ENCODE data around the gene CMAS. TPM values are rescaled to one million over a fixed set of nuclear protein-coding genes. Genes with fewer than 3 reads are reported as not detected.

CMAS gene
- total and polyA plus RNA-seq, 2 experiments from 2014 or later: 61.2 to 118 TPM

DNA sequence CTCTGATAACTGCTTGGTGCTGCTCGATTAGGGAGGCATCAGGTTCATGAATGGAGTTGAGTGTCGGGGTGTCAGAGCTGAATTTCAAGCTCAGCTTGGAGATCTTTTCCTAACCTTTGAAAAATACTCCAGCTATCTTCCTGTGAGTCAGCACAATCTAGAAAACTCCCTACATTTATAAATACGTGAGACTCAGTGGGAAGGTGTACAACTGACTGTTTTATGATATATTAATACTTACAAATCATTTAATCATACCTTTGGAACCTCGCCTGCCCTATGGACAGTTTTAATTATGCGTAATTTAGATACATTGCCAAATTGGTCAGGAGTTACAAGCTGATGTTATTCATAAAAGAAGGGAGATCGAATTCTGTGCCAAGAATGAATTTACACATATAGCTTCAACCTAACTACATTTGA is 961 bp downstream of the CMAS start:
- Histone ChIP-seq H2AFZ (peak overlapping the region; percentile 63), H3K79me2 (replicated peaks; ENCODE audit: insufficient read depth) (peaks cover 44% of the 10 kb centered on the region), H3F3A (replicated peaks; ENCODE audit: low read depth) (peaks cover 8% of the 10 kb centered on the region; the same call in 1 of the 2 replicates), H3K4me3 (peak overlapping the region; percentile 77), H3K27me3 (ENCODE audit: insufficient read depth) (no peaks in the 10 kb centered on the region), H3K4me2 (peak overlapping the region; percentile 80), H3K36me3 (ENCODE audit: insufficient read depth) (no peaks in the 10 kb centered on the region; the same call in 1 of the 2 replicates), H3K27ac (ENCODE audit: low read depth) (peak overlapping the region; percentile 75), H3K9me2 (ENCODE audit: insufficient read depth) (no peaks in the 10 kb centered on the region), H3K4me1 (ENCODE audit: insufficient read depth) (peaks cover 37% of the 10 kb centered on the region), H4K20me1 (replicated peaks; ENCODE audit: insufficient read depth) (no peaks in the 10 kb centered on the region)
- H3K27ac Mint-ChIP-seq: peak overlapping the region; percentile 97
- no peak for TF ChIP-seq CREB1 (CRISPR knock-in tag; IDR thresholded peaks at IDR 0.05; ENCODE audit: low read depth)
- TF ChIP-seq, protein P1, sequence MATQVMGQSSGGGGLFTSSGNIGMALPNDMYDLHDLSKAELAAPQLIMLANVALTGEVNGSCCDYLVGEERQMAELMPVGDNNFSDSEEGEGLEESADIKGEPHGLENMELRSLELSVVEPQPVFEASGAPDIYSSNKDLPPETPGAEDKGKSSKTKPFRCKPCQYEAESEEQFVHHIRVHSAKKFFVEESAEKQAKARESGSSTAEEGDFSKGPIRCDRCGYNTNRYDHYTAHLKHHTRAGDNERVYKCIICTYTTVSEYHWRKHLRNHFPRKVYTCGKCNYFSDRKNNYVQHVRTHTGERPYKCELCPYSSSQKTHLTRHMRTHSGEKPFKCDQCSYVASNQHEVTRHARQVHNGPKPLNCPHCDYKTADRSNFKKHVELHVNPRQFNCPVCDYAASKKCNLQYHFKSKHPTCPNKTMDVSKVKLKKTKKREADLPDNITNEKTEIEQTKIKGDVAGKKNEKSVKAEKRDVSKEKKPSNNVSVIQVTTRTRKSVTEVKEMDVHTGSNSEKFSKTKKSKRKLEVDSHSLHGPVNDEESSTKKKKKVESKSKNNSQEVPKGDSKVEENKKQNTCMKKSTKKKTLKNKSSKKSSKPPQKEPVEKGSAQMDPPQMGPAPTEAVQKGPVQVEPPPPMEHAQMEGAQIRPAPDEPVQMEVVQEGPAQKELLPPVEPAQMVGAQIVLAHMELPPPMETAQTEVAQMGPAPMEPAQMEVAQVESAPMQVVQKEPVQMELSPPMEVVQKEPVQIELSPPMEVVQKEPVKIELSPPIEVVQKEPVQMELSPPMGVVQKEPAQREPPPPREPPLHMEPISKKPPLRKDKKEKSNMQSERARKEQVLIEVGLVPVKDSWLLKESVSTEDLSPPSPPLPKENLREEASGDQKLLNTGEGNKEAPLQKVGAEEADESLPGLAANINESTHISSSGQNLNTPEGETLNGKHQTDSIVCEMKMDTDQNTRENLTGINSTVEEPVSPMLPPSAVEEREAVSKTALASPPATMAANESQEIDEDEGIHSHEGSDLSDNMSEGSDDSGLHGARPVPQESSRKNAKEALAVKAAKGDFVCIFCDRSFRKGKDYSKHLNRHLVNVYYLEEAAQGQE (IDR thresholded peaks at IDR 0.05; ENCODE audit: unreplicated experiment): no peak
- no peak for TF ChIP-seq JUNB (IDR thresholded peaks at IDR 0.05; ENCODE audit: unreplicated experiment)
- TF ChIP-seq ZNF331 (CRISPR knock-in tag; IDR thresholded peaks at IDR 0.05; ENCODE audit: low read depth): no peak
- DNase-seq (ENCODE audit: low spot score): no peak
- H3K4me1 Mint-ChIP-seq: peaks cover 42% of the 10 kb centered on the region
- H3K9me3 Mint-ChIP-seq: no peaks in the 10 kb centered on the region
- no peak for ATAC-seq
- peak overlapping the region; percentile 96 for H3K4me3 Mint-ChIP-seq
- peaks cover 26% of the 10 kb centered on the region for H3K36me3 Mint-ChIP-seq (ENCODE audit: low read depth)
- peaks cover 6% of the 10 kb centered on the region for H3K27me3 Mint-ChIP-seq (ENCODE audit: insufficient read depth, low read depth, poor library complexity)

DNA sequence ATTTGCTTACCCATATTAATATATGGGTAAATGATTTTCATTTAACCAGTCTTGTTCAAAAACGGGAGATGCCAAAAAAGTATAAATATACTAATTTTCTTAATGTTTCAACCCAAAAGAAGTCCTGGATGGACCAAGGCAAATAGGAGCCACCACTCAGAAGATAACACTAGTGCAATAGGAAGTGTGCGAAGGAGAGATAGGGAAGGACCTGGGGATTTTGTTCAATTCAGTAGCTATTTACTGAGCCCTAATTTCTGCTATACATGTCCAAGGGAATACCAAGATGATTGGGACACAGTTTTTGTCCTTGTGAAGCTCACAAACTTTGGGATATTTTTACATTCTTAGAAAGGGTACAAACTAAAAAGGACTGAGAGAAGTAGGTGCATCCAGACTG is 1.5 kb downstream of the CMAS start:
- Histone ChIP-seq H3K27ac (ENCODE audit: low read depth) (peak overlapping the region; percentile 75; the same call in 1 of the 2 replicates), H4K20me1 (replicated peaks; ENCODE audit: insufficient read depth) (no peaks in the 10 kb centered on the region), H3K36me3 (ENCODE audit: insufficient read depth) (no peaks in the 10 kb centered on the region; the same call in 1 of the 2 replicates), H3K9me2 (ENCODE audit: insufficient read depth) (no peaks in the 10 kb centered on the region), H3F3A (replicated peaks; ENCODE audit: low read depth) (peaks cover 8% of the 10 kb centered on the region; the same call in 1 of the 2 replicates), H3K27me3 (ENCODE audit: insufficient read depth) (no peaks in the 10 kb centered on the region), H3K4me3 (peak overlapping the region; percentile 77), H3K4me2 (peak overlapping the region; percentile 80), H2AFZ (no peak overlapping the region), H3K79me2 (replicated peaks; ENCODE audit: insufficient read depth) (peaks cover 50% of the 10 kb centered on the region), H3K4me1 (ENCODE audit: insufficient read depth) (peaks cover 37% of the 10 kb centered on the region)
- H3K27me3 Mint-ChIP-seq (ENCODE audit: insufficient read depth, low read depth, poor library complexity): peaks cover 6% of the 10 kb centered on the region
- DNase-seq (ENCODE audit: low spot score): no peak
- ATAC-seq: no peak
- H3K9me3 Mint-ChIP-seq: no peaks in the 10 kb centered on the region
- peak overlapping the region; percentile 96 for H3K4me3 Mint-ChIP-seq
- peaks cover 30% of the 10 kb centered on the region for H3K36me3 Mint-ChIP-seq (ENCODE audit: low read depth)
- peaks cover 42% of the 10 kb centered on the region for H3K4me1 Mint-ChIP-seq
- peak overlapping the region; percentile 97; the same call in 1 of the 2 replicates for H3K27ac Mint-ChIP-seq
- no peak for TF ChIP-seq POLR2AphosphoS5 (IDR thresholded peaks at IDR 0.05; ENCODE audit: low read depth)
- TF ChIP-seq EZH2phosphoT487 (IDR thresholded peaks at IDR 0.05; ENCODE audit: unreplicated experiment): no peak
- TF ChIP-seq, protein P2, sequence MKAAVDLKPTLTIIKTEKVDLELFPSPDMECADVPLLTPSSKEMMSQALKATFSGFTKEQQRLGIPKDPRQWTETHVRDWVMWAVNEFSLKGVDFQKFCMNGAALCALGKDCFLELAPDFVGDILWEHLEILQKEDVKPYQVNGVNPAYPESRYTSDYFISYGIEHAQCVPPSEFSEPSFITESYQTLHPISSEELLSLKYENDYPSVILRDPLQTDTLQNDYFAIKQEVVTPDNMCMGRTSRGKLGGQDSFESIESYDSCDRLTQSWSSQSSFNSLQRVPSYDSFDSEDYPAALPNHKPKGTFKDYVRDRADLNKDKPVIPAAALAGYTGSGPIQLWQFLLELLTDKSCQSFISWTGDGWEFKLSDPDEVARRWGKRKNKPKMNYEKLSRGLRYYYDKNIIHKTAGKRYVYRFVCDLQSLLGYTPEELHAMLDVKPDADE (IDR thresholded peaks at IDR 0.05): no peak
- TF ChIP-seq, protein P3, sequence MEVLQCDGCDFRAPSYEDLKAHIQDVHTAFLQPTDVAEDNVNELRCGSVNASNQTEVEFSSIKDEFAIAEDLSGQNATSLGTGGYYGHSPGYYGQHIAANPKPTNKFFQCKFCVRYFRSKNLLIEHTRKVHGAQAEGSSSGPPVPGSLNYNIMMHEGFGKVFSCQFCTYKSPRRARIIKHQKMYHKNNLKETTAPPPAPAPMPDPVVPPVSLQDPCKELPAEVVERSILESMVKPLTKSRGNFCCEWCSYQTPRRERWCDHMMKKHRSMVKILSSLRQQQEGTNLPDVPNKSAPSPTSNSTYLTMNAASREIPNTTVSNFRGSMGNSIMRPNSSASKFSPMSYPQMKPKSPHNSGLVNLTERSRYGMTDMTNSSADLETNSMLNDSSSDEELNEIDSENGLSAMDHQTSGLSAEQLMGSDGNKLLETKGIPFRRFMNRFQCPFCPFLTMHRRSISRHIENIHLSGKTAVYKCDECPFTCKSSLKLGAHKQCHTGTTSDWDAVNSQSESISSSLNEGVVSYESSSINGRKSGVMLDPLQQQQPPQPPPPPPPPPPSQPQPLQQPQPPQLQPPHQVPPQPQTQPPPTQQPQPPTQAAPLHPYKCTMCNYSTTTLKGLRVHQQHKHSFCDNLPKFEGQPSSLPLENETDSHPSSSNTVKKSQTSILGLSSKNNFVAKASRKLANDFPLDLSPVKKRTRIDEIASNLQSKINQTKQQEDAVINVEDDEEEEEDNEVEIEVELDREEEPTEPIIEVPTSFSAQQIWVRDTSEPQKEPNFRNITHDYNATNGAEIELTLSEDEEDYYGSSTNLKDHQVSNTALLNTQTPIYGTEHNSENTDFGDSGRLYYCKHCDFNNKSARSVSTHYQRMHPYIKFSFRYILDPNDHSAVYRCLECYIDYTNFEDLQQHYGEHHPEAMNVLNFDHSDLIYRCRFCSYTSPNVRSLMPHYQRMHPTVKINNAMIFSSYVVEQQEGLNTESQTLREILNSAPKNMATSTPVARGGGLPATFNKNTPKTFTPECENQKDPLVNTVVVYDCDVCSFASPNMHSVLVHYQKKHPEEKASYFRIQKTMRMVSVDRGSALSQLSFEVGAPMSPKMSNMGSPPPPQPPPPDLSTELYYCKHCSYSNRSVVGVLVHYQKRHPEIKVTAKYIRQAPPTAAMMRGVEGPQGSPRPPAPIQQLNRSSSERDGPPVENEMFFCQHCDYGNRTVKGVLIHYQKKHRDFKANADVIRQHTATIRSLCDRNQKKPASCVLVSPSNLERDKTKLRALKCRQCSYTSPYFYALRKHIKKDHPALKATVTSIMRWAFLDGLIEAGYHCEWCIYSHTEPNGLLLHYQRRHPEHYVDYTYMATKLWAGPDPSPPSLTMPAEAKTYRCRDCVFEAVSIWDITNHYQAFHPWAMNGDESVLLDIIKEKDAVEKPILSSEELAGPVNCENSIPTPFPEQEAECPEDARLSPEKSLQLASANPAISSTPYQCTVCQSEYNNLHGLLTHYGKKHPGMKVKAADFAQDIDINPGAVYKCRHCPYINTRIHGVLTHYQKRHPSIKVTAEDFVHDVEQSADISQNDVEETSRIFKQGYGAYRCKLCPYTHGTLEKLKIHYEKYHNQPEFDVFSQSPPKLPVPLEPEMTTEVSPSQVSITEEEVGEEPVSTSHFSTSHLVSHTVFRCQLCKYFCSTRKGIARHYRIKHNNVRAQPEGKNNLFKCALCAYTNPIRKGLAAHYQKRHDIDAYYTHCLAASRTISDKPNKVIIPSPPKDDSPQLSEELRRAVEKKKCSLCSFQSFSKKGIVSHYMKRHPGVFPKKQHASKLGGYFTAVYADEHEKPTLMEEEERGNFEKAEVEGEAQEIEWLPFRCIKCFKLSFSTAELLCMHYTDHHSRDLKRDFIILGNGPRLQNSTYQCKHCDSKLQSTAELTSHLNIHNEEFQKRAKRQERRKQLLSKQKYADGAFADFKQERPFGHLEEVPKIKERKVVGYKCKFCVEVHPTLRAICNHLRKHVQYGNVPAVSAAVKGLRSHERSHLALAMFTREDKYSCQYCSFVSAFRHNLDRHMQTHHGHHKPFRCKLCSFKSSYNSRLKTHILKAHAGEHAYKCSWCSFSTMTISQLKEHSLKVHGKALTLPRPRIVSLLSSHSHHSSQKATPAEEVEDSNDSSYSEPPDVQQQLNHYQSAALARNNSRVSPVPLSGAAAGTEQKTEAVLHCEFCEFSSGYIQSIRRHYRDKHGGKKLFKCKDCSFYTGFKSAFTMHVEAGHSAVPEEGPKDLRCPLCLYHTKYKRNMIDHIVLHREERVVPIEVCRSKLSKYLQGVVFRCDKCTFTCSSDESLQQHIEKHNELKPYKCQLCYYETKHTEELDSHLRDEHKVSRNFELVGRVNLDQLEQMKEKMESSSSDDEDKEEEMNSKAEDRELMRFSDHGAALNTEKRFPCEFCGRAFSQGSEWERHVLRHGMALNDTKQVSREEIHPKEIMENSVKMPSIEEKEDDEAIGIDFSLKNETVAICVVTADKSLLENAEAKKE (CRISPR knock-in tag; IDR thresholded peaks at IDR 0.05): no peak
- TF ChIP-seq, protein P4, sequence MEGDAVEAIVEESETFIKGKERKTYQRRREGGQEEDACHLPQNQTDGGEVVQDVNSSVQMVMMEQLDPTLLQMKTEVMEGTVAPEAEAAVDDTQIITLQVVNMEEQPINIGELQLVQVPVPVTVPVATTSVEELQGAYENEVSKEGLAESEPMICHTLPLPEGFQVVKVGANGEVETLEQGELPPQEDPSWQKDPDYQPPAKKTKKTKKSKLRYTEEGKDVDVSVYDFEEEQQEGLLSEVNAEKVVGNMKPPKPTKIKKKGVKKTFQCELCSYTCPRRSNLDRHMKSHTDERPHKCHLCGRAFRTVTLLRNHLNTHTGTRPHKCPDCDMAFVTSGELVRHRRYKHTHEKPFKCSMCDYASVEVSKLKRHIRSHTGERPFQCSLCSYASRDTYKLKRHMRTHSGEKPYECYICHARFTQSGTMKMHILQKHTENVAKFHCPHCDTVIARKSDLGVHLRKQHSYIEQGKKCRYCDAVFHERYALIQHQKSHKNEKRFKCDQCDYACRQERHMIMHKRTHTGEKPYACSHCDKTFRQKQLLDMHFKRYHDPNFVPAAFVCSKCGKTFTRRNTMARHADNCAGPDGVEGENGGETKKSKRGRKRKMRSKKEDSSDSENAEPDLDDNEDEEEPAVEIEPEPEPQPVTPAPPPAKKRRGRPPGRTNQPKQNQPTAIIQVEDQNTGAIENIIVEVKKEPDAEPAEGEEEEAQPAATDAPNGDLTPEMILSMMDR (conservative IDR thresholded peaks at IDR 0.05; ENCODE audit: low read depth in 2 of 2): no peak

All from GM23338 (cell line).